GF-D8 (cell line): ENCODE measurements around the gene CD5L.

Experiments used
- DNase-seq: peaks from one replicate; lab custom pipeline; 2025; lab: John Stamatoyannopoulos, UW

The CD5L gene

DNA sequence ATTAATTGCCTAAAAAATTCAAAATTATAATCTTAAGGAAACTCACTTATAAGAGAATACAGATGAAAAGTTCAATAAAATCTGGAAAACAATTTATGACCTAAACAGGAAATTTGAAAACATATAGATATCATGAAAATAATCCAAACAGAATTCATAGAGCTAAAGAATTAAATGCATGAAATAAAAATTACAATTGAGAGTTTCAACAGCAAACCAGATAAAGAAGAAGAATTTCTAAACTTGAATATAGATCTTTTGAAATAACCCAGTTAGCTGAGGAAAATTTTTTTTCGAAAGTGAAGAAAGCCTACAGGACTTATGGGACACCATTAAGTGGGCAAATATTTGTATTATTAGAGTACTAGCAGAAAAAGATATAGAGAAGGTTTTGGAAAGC, 28.3 kb downstream of the CD5L start:
- DNase-seq: no peak

GRCh38 chr1:157806431-157807149, 35.0 kb downstream of the CD5L start:
- DNase-seq: no peak

GRCh38 chr1:157803851-157804250, 37.8 kb downstream of the CD5L start:
- no peak for DNase-seq

DNA sequence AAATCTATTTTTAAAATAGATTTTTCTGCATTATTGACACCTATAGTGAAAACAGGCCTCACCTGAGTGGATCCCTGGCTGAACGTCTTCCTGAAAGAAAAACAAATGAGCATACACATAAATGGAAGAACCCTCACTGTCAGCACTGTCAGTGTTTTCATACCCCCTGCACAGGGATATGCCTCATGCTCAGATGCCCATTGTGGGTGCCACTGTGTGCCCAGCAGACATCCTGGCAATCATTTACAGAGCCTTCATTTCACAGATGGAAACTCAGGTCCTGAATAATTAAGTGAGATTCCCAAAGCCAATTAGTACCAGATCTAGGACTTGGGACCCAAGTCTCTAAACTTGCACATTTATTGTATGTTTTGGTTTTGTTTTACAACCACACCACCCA, 41.6 kb downstream of the CD5L start:
- no peak for DNase-seq

DNA sequence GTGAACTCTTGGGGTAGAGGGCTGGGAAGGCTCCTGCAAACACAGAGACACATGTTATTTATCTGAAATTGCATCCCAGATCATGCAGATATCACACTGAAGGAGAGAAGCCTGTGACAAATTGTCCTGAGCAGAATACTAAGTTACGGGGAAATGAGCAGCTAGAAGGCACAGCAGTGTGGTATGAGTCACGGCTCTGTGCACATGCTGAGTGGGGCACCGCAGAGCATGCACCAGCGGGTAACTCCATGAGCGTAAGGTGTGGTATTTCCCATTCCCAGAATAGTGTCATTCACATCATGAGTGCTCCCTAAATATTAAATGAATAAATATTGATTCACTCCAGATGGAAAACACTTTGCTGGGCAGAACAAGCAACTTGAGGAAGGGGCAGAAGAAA, 43.4 kb downstream of the CD5L start:
- no peak for DNase-seq

DNA sequence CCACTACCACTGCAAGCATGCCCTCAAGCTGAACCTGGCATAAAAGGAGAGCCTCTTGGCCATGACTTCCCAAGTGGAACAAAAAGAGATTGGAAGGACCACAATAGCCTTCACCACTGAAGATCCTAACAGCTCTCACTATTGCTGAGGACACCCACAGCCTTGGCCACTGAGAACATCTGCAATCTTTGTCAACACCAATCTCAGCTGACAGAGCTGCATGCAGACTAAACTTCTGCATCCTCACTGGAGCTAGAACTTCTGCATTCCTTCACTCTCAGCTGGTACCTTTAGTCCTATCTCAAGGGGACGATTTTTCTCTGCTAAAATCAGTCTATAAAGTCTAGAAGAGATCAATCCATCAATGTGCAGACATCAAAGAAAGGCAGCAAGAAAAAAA, 56.4 kb downstream of the CD5L start:
- no peak for DNase-seq

DNA sequence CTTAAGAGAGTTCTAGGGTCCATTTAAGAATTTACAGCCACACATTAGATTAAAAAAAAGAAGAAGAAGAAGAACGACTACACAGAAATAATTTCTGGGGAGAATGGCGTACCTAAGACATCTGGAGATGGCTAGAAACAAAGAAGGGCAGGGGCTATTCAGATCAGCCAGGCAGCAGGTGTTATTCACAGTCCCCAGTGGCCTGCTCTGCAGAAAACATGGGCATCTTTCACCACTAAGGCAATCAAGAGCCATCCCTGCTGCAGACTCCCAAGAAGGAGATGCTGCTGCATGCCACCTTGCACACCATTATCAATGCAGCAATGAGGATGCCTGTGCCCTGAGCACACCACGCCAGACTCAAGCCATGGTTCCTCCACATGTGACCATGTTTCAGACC, 56.8 kb downstream of the CD5L start:
- no peak for DNase-seq

GRCh38 chr1:157782931-157783330, 58.7 kb downstream of the CD5L start:
- DNase-seq: no peak

DNA sequence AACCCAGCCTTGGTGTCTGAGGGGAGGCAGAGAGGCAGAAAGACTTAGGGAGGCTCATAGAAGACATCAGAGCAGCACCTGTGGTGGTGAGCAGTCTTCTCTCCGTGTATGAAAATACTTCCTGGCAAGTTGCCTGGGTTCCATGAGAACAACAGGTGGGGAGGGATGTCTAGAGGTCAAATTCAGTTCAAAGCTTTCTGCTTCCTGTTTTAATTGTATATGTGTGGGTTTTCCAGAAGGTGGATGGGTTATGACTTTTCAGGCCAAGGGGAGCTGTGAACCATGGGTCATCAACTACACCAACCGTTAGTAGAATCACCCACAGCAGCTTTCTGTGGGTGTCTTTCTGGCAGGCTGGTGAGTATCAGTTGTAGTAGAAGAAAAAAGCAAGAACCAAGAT, 60.6 kb downstream of the CD5L start:
- no peak for DNase-seq
